Prostate gland (tissue), 2 donors: ENCODE measurements around the gene TAF9B.

Experiments used
- POLR2AphosphoS5 ChIP-seq: sonication (generic); formaldehyde crosslinking; IDR thresholded peaks from one replicate; pipeline ENCODE4 v1.6.1; 2017; ENCODE audit warnings: antibody characterized with exemption
- TF ChIP-seq, protein P1 (sequence below), 4 experiments: fragments of 200-600 bp in 2 of 4; fragments of 450-650 bp in 2 of 4; sonication (generic) in 2 of 4; IDR thresholded peaks; 1 replicate in 3 of 4; 2 replicates in 1 of 4; pipeline ENCODE4 v1.5.1; 2016 to 2019; ENCODE audit warnings: antibody characterized with exemption in 4 of 4, mild to moderate bottlenecking in 2 of 4, moderate library complexity in 2 of 4

DNA sequence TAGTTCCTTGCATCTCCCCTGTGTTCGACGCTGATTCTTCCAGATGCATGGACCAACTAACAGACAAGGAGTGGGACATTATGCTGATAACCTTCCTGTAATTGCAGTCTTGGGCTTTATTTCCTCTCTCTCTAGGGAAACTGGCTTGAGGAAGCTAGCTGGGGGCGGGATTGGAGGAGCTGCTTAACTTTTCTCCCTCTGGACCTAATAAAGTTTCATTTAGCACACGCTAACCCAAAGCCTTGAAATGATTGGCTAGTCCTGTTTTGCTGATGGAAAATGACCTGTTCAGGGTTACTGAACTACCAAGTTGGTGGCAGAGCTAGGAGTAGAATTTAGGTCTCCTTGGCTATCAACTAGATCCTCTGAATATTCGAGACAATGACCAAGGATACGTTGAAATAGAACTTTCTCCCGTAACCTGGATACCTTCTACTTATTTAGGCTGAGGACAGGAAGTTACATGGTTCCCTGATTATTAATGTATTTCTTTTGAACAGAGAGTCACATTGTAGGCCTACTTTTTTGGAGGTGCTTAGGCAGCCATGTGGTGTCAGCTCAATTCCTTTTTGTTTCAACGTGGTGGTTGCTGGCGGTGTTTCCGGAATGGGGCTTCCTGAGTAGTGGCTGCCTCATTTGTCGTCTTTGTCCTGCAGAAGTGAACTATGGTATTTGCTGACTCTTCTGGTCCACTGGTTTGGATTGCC lies 33.4 kb downstream of the TAF9B start:
- TF ChIP-seq, protein P1, sequence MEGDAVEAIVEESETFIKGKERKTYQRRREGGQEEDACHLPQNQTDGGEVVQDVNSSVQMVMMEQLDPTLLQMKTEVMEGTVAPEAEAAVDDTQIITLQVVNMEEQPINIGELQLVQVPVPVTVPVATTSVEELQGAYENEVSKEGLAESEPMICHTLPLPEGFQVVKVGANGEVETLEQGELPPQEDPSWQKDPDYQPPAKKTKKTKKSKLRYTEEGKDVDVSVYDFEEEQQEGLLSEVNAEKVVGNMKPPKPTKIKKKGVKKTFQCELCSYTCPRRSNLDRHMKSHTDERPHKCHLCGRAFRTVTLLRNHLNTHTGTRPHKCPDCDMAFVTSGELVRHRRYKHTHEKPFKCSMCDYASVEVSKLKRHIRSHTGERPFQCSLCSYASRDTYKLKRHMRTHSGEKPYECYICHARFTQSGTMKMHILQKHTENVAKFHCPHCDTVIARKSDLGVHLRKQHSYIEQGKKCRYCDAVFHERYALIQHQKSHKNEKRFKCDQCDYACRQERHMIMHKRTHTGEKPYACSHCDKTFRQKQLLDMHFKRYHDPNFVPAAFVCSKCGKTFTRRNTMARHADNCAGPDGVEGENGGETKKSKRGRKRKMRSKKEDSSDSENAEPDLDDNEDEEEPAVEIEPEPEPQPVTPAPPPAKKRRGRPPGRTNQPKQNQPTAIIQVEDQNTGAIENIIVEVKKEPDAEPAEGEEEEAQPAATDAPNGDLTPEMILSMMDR (IDR thresholded peaks at IDR 0.05) = no peak
- TF ChIP-seq POLR2AphosphoS5 = no peak
